OCI-LY1 (cell line): ENCODE results near the gene TBL2.
"Not testable (repeated sequence)": the region's sequence is repeated elsewhere in the genome, so short reads cannot be mapped to it uniquely, and the experiment has no call there.

Experiments used
- H2AFZ ChIP-seq: fragments of 200-600 bp; sonication (generic), shearing (Covaris generic); 2 replicates; pipeline ENCODE4 v1.6.0; 2014; ENCODE audit warnings: antibody characterized with exemption, mild to moderate bottlenecking, low read length
- H3F3A ChIP-seq: fragments of 200-600 bp; sonication (generic), shearing (Covaris generic); 2 replicates; pipeline ENCODE4 v1.6.0; 2014; ENCODE audit warnings: mild to moderate bottlenecking, antibody characterized with exemption, low read length, moderate library complexity; ENCODE audit not compliant: insufficient read depth
- H3K27ac ChIP-seq: fragments of 200-600 bp; sonication (generic); 2 replicates; pipeline ENCODE4 v1.5.1; 2014; ENCODE audit warnings: low read length, mixed run types, mild to moderate bottlenecking, low read depth; ENCODE audit not compliant: poor library complexity, severe bottlenecking
- H3K27me3 ChIP-seq: fragments of 200-600 bp; sonication (generic); 2 replicates; pipeline ENCODE4 v1.6.0; 2014; ENCODE audit warnings: antibody characterized with exemption, mild to moderate bottlenecking, low read length, moderate library complexity; ENCODE audit not compliant: insufficient read depth
- H3K36me3 ChIP-seq: fragments of 200-600 bp; sonication (generic); 2 replicates; pipeline ENCODE4 v1.6.1; 2014; ENCODE audit warnings: mild to moderate bottlenecking, antibody characterized with exemption, low read length, moderate library complexity, mixed read lengths; ENCODE audit not compliant: insufficient read depth
- H3K4me1 ChIP-seq: fragments of 200-600 bp; sonication (generic); 2 replicates; pipeline ENCODE4 v1.5.1; 2014; ENCODE audit warnings: mild to moderate bottlenecking, low read length, moderate library complexity; ENCODE audit not compliant: insufficient read depth, severe bottlenecking
- H3K4me2 ChIP-seq: fragments of 200-600 bp; sonication (generic), shearing (Covaris generic); 2 replicates; pipeline ENCODE4 v1.6.1; 2014; ENCODE audit warnings: low read length
- H3K4me3 ChIP-seq: fragments of 200-600 bp; sonication (generic); 2 replicates; pipeline ENCODE4 v1.5.1; 2014; ENCODE audit warnings: low read length, low read depth, mild to moderate bottlenecking, mixed read lengths; ENCODE audit not compliant: poor library complexity, severe bottlenecking
- H3K79me2 ChIP-seq: fragments of 200-600 bp; shearing (Covaris generic); 2 replicates; pipeline ENCODE4 v1.6.1; 2016; ENCODE audit warnings: mixed run types, low read length, mixed read lengths; ENCODE audit not compliant: insufficient read depth
- H3K9ac ChIP-seq: fragments of 200-600 bp; sonication (generic), shearing (Covaris generic); 2 replicates; pipeline ENCODE4 v1.6.1; 2014; ENCODE audit warnings: mild to moderate bottlenecking, low read length, mixed read lengths
- H3K9me2 ChIP-seq: fragments of 200-600 bp; sonication (generic), shearing (Covaris generic); 2 replicates; pipeline ENCODE4 v1.6.1; 2014; ENCODE audit warnings: low read depth, mild to moderate bottlenecking, low read length, mixed read lengths
- H3K9me3 ChIP-seq: fragments of 200-600 bp; shearing (Covaris generic); 2 replicates; pipeline ENCODE4 v1.6.1; 2014; ENCODE audit warnings: low read length, mixed read lengths
- H4K20me1 ChIP-seq: fragments of 200-600 bp; sonication (generic), shearing (Covaris generic); 2 replicates; pipeline ENCODE4 v1.6.0; 2016; ENCODE audit warnings: mild to moderate bottlenecking, low read length; ENCODE audit not compliant: insufficient read depth
- CTCF ChIP-seq: fragments of 200-600 bp; sonication (generic), shearing (Covaris generic); IDR thresholded peaks from 2 replicates; pipeline ENCODE4 v1.5.1; 2017; ENCODE audit warnings: mild to moderate bottlenecking, antibody characterized with exemption, low read length, moderate library complexity, mixed read lengths
- EZH2 ChIP-seq: fragments of 200-600 bp; sonication (generic), shearing (Covaris generic); IDR thresholded peaks from 2 replicates; pipeline ENCODE4 v1.8.0; 2017; ENCODE audit warnings: borderline replicate concordance, mixed run types, mild to moderate bottlenecking, antibody characterized with exemption, low read length, moderate library complexity, mixed read lengths

Gene TBL2

GRCh38 chr7:73530800-73531199, 47.6 kb downstream of the TBL2 start:
- TF ChIP-seq CTCF: no peak
- no peak for TF ChIP-seq EZH2
- H3K79me2 ChIP-seq: no peaks in the 10 kb centered on the region
- H3K4me2 ChIP-seq: no peak overlapping the region
- no peak overlapping the region for H2AFZ ChIP-seq
- H3K4me3 ChIP-seq: no peak overlapping the region
- H3K9me3 ChIP-seq: no peaks in the 10 kb centered on the region
- H3K27me3 ChIP-seq: no peaks in the 10 kb centered on the region
- no peaks in the 10 kb centered on the region for H3K9me2 ChIP-seq
- H3F3A ChIP-seq: no peaks in the 10 kb centered on the region
- H3K4me1 ChIP-seq: peaks cover 14% of the 10 kb centered on the region
- no peak overlapping the region for H3K9ac ChIP-seq
- H3K27ac ChIP-seq: no peak overlapping the region
- no peaks in the 10 kb centered on the region for H4K20me1 ChIP-seq
- H3K36me3 ChIP-seq: peaks cover 9% of the 10 kb centered on the region

- Histone ChIP-seq H3K36me3 (no peaks in the 10 kb centered on the region), H3K79me2 (no peaks in the 10 kb centered on the region), H3K27me3 (no peaks in the 10 kb centered on the region), H4K20me1 (no peaks in the 10 kb centered on the region), H3K9me3 (no peaks in the 10 kb centered on the region), H3K4me3 (no peak overlapping the region), H3K9ac (peak overlapping the region; percentile 35; the same call in 1 of the 2 replicates), H3K4me1 (peaks cover 46% of the 10 kb centered on the region), H3F3A (no peaks in the 10 kb centered on the region), H3K4me2 (peak overlapping the region; percentile 10; the same call in 1 of the 2 replicates), H3K9me2 (no peaks in the 10 kb centered on the region), H2AFZ (no peak overlapping the region), H3K27ac (peak overlapping the region; percentile 75)
- TF ChIP-seq CTCF (no peak), EZH2 (no peak)
These were observed 51.2 kb downstream of the TBL2 start for GRCh38 chr7:73526896-73527821.

GRCh38 chr7:73526158-73526494, 52.3 kb downstream of the TBL2 start:
- H2AFZ ChIP-seq, H3K4me2 ChIP-seq, H3K79me2 ChIP-seq, H3K27me3 ChIP-seq, H3K36me3 ChIP-seq, H3K9ac ChIP-seq, H3K9me3 ChIP-seq, H3K4me3 ChIP-seq, H3K9me2 ChIP-seq, H3F3A ChIP-seq, H4K20me1 ChIP-seq: not testable (repeated sequence)
- peak overlapping the region; percentile 61 for H3K27ac ChIP-seq
- peaks cover 46% of the 10 kb centered on the region for H3K4me1 ChIP-seq
